SK-N-SH treated with all-trans-retinoic acid at 6 μM for 48 hours (cell line): ENCODE data around the gene PLCD3.

ENCODE experiments used
- ARNTL ChIP-seq: fragments of 450-650 bp; formaldehyde crosslinking; IDR thresholded peaks from 2 replicates; pipeline ENCODE4 v1.5.0; 2020; ENCODE audit warnings: low read depth, mild to moderate bottlenecking, moderate library complexity, borderline replicate concordance
- BACH2 ChIP-seq: fragments of 250-450 bp; sonication (Bioruptor Pico); IDR thresholded peaks from 2 replicates; pipeline ENCODE4 v1.9.0; 2021; ENCODE audit warnings: mild to moderate bottlenecking, borderline replicate concordance
- CSRNP3 ChIP-seq: fragments of 250-450 bp; sonication (Bioruptor Pico); IDR thresholded peaks from 2 replicates; pipeline ENCODE4 v1.5.1; 2021; ENCODE audit warnings: mild to moderate bottlenecking, moderate library complexity
- GLIS3 ChIP-seq: fragments of 250-450 bp; sonication (Bioruptor Pico); IDR thresholded peaks from 2 replicates; pipeline ENCODE4 v1.5.0; 2020; ENCODE audit warnings: mild to moderate bottlenecking, moderate library complexity
- OSR1 ChIP-seq: fragments of 250-450 bp; sonication (Bioruptor Pico); IDR thresholded peaks from 2 replicates; pipeline ENCODE4 v1.8.0; 2022; ENCODE audit warnings: moderate library complexity, mild to moderate bottlenecking, inconsistent platforms
- PATZ1 ChIP-seq: fragments of 250-450 bp; sonication (Bioruptor Pico); IDR thresholded peaks from 2 replicates; pipeline ENCODE4 v1.8.0; 2020; ENCODE audit warnings: mild to moderate bottlenecking, moderate library complexity, borderline replicate concordance
- RARB ChIP-seq: fragments of 250-450 bp; sonication (Bioruptor Pico); IDR thresholded peaks from 2 replicates; pipeline ENCODE4 v1.8.0; 2021; ENCODE audit warnings: mild to moderate bottlenecking, moderate library complexity
- TSHZ2 ChIP-seq: fragments of 250-450 bp; sonication (Bioruptor Pico); IDR thresholded peaks from 2 replicates; pipeline ENCODE4 v1.5.0; 2020; ENCODE audit warnings: mild to moderate bottlenecking, moderate library complexity
- ZFP3 ChIP-seq: fragments of 250-450 bp; sonication (Bioruptor Pico); IDR thresholded peaks from 2 replicates; pipeline ENCODE4 v1.5.0; 2020; ENCODE audit warnings: mild to moderate bottlenecking, moderate library complexity
- ZNF70 ChIP-seq: fragments of 450-650 bp; formaldehyde crosslinking; IDR thresholded peaks from 2 replicates; pipeline ENCODE4 v1.5.0; 2020; ENCODE audit warnings: mild to moderate bottlenecking, moderate library complexity
- ZNF8 ChIP-seq: fragments of 450-650 bp; formaldehyde crosslinking; IDR thresholded peaks from 2 replicates; pipeline ENCODE4 v1.5.0; 2020; ENCODE audit warnings: mild to moderate bottlenecking, moderate library complexity
- TF ChIP-seq, protein P1 (sequence below): fragments of 250-450 bp; sonication (Bioruptor Pico); IDR thresholded peaks from 2 replicates; pipeline ENCODE4 v1.8.0; 2021; ENCODE audit warnings: low read depth, mild to moderate bottlenecking, moderate library complexity, borderline replicate concordance

GRCh38 chr17:45172232-45172540, 39.9 kb upstream of the PLCD3 start:
- TF ChIP-seq RARB (CRISPR knock-in tag) (no peak), CSRNP3 (no peak), OSR1 (CRISPR knock-in tag) (no peak), TSHZ2 (CRISPR knock-in tag) (no peak), PATZ1 (CRISPR knock-in tag) (no peak), ZNF8 (CRISPR knock-in tag) (no peak), ZFP3 (CRISPR knock-in tag) (no peak), BACH2 (CRISPR knock-in tag) (no peak), ZNF70 (CRISPR knock-in tag) (no peak), GLIS3 (CRISPR knock-in tag) (no peak), ARNTL (no peak)
- TF ChIP-seq, protein P1, sequence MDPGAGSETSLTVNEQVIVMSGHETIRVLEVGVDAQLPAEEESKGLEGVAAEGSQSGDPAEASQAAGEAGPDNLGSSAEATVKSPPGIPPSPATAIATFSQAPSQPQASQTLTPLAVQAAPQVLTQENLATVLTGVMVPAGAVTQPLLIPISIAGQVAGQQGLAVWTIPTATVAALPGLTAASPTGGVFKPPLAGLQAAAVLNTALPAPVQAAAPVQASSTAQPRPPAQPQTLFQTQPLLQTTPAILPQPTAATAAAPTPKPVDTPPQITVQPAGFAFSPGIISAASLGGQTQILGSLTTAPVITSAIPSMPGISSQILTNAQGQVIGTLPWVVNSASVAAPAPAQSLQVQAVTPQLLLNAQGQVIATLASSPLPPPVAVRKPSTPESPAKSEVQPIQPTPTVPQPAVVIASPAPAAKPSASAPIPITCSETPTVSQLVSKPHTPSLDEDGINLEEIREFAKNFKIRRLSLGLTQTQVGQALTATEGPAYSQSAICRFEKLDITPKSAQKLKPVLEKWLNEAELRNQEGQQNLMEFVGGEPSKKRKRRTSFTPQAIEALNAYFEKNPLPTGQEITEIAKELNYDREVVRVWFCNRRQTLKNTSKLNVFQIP (CRISPR knock-in tag) = no peak
